HG03025 (cell line): ENCODE data around the gene ANKRD6.

Source experiments
- ATAC-seq: cut with Tn5 transposase; IDR thresholded peaks from one replicate; pipeline ENCODE4 v1.9.1; 2021; ENCODE audit warnings: mild to moderate bottlenecking, moderate library complexity; ENCODE audit not compliant: unreplicated experiment, low FRiP score

ANKRD6 gene

GRCh38 chr6:89555031-89555430 is 122.1 kb downstream of the ANKRD6 start:
- ATAC-seq = no peak

- no peak for ATAC-seq
Observed at GRCh38 chr6:89555806-89556205, 122.9 kb downstream of the ANKRD6 start.

- ATAC-seq = no peak
Observed at GRCh38 chr6:89559487-89559886, 126.5 kb downstream of the ANKRD6 start.

- ATAC-seq = no peak
Observed at GRCh38 chr6:89562093-89562973, 129.4 kb downstream of the ANKRD6 start.

- ATAC-seq = no peak
Observed at GRCh38 chr6:89563866-89564265, 130.9 kb downstream of the ANKRD6 start.

GRCh38 chr6:89564752-89565427 is 131.9 kb downstream of the ANKRD6 start:
- no peak for ATAC-seq

- ATAC-seq = no peak
Observed at GRCh38 chr6:89566008-89566800, 133.3 kb downstream of the ANKRD6 start.

GRCh38 chr6:89566930-89567629 is 134.1 kb downstream of the ANKRD6 start:
- ATAC-seq = no peak

GRCh38 chr6:89567630-89568390 is 134.9 kb downstream of the ANKRD6 start:
- ATAC-seq = no peak

- ATAC-seq = no peak
Observed at GRCh38 chr6:89574910-89575561, 142.1 kb downstream of the ANKRD6 start.

GRCh38 chr6:89575562-89575960 is 142.6 kb downstream of the ANKRD6 start:
- no peak for ATAC-seq

GRCh38 chr6:89580997-89581666 is 148.2 kb downstream of the ANKRD6 start:
- ATAC-seq = no peak

- no peak for ATAC-seq
Observed at GRCh38 chr6:89581689-89582088, 148.7 kb downstream of the ANKRD6 start.

GRCh38 chr6:89582669-89583325 is 149.8 kb downstream of the ANKRD6 start:
- no peak for ATAC-seq

- no peak for ATAC-seq
Observed at GRCh38 chr6:89583559-89583958, 150.6 kb downstream of the ANKRD6 start.

- no peak for ATAC-seq
Observed at GRCh38 chr6:89584539-89584938, 151.6 kb downstream of the ANKRD6 start.

- ATAC-seq = no peak
Observed at GRCh38 chr6:89585154-89585553, 152.2 kb downstream of the ANKRD6 start.
